H54 (cell line): ENCODE data around the gene CAMTA1.
A peak's percentile ranks its signal among the peaks of the same experiment; 100 is the strongest.
"Not testable (repeated sequence)": the region's sequence is repeated elsewhere in the genome, so short reads cannot be mapped to it uniquely, and the experiment has no call there.

ENCODE experiments used
- DNase-seq: peaks from one replicate; pipeline ENCODE4 v3.0.0; 2011; ENCODE audit warnings: low spot score, mixed read lengths; ENCODE audit not compliant: insufficient read length
- FAIRE-seq: peaks from 3 replicates; lab custom pipeline; 2011; peaks lifted over from hg19 to GRCh38; lab: Jason Lieb, UNC
- POLR2A ChIP-seq: IDR thresholded peaks from 2 replicates; pipeline ENCODE4 v1.6.1; 2011; ENCODE audit warnings: low read depth, mild to moderate bottlenecking, low read length

CAMTA1 gene

DNA sequence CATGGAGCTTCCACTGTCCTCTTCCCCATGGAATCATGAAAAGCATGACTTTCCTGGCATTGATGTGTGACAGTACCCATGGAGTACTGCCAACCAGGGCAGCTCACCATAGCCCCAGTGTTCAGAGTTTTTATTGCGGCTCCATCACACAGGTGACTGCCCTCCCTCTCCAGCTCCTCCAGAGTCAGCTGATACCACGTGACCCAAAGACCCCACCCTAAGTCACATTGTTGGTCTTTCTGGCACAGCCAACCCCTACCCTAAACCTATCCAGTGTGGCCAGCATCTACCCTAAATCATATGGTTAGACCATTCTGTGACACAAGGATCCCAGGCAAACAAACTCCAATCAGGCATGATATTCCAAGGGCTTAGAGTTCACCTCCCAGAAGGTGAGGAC is 908.4 kb downstream of the CAMTA1 start:
- no peak for TF ChIP-seq POLR2A
- no peak for DNase-seq
- FAIRE-seq = no peak

DNA sequence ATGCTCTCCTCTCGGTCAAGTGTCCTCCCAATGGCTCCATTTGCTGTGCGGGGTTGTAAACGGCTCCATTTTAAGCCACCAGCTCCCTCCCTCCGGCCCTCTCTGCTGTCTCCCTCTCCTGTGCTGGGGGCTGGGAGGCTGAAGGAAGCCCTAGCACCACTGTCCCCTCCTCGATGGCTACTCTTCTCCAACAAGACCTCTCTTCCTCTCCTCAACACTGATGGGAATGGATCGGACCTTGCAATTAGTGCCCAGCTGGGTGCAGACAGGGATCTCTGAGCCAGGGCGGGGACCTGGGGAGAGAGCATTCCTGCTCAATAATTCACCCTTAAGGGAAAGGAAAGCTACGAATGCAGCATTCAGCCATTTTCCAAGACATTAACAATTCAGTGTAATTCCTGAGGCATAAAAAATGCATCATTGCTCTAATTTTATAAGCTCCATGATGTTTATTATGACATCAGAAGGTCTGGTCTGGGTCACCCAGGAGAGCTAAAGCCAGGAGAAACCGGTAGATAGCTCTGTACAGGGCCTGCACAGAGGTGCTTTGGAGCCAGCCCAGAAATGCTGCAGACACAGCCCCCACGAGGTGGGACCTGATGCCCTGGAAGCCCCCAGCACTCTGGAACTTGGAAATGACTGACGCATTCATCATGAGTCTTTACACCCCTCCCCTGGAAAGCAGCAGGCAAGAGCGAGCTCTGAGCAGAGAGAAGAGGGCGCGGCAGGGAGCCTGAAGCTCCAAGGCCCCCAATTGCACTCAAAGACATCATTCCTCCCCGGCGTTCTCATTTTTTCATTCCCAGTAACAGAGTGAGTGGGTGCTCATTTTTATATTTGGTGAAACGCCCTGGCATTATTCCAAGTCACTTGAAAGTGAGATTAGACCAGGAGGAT is 909.6 kb downstream of the CAMTA1 start:
- no peak for TF ChIP-seq POLR2A
- DNase-seq (no peak), FAIRE-seq (no peak)

DNA sequence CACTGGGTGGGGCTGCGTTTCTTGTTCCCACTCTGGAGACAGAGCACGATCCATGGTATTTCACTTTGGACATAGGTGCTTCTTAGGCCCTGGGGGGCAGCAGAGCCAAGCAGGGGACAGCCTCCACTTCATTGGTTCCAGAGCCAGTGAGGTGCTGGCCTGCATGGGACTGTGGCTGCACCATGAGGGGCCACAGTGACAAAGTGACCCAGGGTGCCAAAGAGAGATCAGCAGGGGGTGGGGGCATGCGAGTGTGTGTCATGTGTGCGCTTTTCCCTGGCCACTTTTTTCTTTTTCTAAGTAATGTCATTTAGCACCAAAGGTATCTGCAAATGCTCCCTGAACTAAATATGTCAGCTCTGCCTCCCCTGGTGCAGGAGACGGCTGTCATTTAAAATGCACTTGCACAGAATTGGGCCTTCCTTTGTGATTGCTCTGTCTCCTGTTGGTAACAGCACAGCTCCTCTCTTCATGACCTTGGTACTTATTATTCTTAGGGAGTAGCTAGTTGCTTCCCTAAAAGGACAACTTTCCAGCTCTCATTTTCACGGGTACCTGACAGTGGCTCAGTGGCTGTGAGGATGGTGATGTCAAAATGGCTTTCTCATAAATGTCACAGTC is 910.4 kb downstream of the CAMTA1 start:
- no peak for DNase-seq
- no peak for FAIRE-seq
- no peak for TF ChIP-seq POLR2A

- TF ChIP-seq POLR2A = no peak
- DNase-seq = no peak
- FAIRE-seq = no peak
Measured at GRCh38 chr1:7698641-7699040, 913.4 kb downstream of the CAMTA1 start.

DNA sequence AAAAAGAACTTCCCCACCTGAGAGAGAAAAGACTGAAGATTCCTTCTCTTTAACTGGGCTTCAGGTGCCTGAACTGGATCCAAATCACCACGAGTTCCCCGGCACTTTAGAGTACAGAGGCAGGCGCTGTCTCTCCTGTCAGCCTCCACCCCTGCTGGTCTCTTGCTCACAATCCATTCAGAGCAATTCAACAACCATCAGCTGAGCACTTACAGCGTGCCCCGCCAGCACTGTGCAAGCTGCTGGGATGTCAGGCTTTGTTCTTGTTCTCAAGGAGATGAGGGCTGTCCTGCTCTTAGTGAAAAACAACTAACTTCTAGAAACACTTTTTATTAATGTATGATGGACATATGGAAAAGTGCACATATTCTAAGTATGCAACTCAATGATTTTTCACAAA is 917.1 kb downstream of the CAMTA1 start:
- no peak for DNase-seq
- TF ChIP-seq POLR2A = no peak
- FAIRE-seq = no peak

- TF ChIP-seq POLR2A = no peak
- FAIRE-seq (no peak), DNase-seq (no peak)
Measured at GRCh38 chr1:7703321-7704213, 918.3 kb downstream of the CAMTA1 start.

GRCh38 chr1:7704214-7705047 is 919.2 kb downstream of the CAMTA1 start:
- FAIRE-seq = no peak
- DNase-seq = peak; percentile 74
- no peak for TF ChIP-seq POLR2A

GRCh38 chr1:7705048-7705907 is 920.0 kb downstream of the CAMTA1 start:
- TF ChIP-seq POLR2A = no peak
- no peak for FAIRE-seq
- DNase-seq = no peak

DNA sequence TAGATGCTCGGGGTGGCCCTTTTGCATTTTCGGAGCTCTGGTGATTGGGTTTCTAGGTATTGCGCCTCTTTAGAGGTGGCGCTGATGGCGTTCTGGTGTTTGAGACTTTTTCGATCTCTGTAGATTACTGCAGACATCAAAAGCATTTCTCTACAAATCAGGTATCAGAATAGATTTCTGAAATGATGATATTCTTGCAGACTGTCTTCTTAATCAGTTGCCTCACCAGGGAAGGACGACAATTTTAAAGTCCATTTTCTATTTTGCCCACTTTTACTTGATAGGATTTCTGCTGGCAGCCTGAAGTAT is 920.6 kb downstream of the CAMTA1 start:
- no peak for TF ChIP-seq POLR2A
- DNase-seq = no peak
- FAIRE-seq = no peak

GRCh38 chr1:7707527-7707926 is 922.3 kb downstream of the CAMTA1 start:
- TF ChIP-seq POLR2A = no peak
- FAIRE-seq = no peak
- no peak for DNase-seq

DNA sequence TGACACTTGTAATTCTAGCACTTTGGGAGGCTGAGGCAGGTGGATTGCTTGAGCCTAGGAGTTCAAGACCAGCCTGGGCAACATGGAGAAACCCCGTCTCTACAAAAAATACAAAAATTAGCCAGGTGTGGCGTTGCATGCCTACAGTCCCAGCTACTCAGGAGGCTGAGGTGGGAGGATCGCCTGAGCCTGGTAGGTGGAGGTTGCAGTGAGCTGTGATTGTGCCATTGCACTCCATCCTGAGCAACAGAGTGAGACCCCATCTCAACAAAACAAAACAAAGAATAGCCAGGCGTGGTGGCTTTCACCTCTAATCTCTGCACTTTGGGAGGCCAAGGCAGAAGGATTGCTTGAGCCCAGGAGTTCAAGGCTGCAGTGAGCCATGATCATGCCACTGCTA is 922.8 kb downstream of the CAMTA1 start:
- DNase-seq, FAIRE-seq: not testable (repeated sequence)

DNA sequence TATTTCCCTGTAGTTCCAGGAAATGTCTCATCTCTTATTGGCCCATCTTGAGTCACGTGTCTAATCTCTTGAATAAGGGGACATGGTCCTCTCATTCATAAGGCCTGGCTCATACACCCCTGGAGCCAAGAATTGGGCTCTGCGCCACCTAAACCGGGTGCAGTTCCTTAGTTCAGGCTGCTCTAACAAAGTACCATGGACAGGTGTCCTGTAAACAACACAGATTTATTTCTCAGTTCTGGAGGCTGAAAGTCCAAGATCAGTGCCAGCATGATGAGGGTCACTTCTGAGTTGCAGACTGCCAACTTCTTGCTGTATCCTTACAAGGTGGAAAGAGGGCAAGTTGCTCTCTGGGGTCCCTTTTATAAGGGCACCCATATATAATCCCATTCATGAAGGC is 925.6 kb downstream of the CAMTA1 start:
- FAIRE-seq (no peak), DNase-seq (no peak)
- no peak for TF ChIP-seq POLR2A

GRCh38 chr1:7712731-7713323 is 927.6 kb downstream of the CAMTA1 start:
- no peak for TF ChIP-seq POLR2A
- DNase-seq (no peak), FAIRE-seq (no peak)
